HK-2 (cell line): ENCODE results near the gene TOMM40L.
"Not testable (repeated sequence)": the region's sequence is repeated elsewhere in the genome, so short reads cannot be mapped to it uniquely, and the experiment has no call there.

Experiments used
- DNase-seq: peaks from one replicate; pipeline ENCODE4 v3.0.0-alpha.2; 2018; ENCODE audit not compliant: unreplicated experiment

Gene TOMM40L

DNA sequence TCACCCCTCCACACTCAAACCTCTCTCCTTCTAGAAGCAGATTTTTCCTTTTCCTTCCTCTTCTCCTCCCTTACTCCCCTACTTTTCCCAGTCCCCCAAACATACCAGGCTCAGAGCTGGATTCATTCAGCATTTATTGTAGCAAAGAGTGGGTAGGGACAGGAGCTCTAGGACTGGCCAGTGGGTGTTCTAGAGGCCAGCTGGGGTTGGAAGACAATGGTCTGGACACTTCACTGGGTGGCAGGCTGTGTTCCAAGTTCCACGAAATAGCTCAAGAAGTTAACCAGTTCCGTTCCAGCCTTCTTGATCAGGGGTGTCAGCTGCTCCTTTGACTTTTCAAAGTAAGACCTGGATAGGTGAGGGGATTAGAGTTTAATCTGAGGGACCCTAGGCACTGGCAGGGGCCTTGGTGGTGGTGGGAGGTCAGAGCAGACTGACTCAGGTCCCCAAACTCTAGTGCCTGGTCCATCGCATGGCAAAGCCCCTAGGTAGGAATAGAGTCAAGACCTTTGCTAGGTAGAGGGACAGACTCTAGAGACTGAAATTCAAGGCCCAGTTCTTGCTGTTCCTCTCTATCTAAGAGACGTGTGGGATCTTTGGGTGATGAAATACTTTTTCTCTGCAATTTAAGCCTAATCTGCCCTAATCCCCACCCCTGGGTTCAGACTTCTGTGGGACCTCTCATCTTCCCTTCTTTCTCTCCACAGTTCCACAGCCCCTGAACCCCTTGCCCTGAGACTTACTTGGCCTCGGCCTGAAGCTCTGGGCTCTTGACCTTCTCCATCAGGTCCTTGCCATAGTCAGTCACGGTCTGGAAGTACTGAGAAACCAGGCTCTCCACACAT, 3.5 kb upstream of the TOMM40L start:
- DNase-seq: no peak

DNA sequence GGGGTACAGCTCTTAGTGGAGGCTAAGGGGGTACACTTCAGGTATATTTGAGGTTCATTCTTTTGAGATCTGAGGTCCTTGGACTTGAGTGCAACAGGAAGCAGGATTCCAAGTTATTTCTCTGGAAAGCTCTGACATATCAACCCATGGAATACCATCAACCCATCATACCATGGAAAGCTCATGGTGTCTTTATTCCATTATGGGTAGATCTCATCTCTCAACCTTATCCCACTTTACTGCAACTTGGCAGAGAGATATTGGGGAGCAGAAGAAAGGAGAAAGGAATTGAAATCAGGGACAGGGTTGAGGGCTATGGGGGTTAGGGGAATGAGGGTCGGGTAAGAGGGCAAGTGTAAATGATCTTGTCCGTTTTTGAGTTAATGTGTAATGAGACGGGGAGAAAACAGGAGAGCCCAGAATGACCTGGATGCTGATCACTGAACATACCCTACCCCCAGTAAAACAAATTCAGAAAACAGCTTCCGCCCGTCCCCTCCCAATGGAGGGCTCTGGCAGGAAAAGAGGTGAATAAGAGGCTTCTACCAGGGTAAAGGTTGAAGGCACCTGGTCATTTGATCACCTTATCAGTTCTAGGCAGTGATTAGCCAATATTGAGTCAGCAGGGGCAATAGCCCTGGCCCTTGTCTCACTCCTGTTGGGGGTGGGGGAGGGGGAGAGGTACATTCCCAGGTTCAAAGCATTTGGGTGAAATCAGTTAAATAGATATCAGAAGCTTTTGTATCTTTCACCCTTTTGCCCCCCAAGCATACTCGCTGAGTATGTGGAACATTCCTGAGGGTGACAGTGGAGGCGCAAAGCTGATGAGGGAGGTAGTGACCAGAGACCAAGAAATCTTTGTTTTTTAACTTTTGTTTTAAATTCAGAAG, 1.8 kb upstream of the TOMM40L start:
- DNase-seq: no peak

DNA sequence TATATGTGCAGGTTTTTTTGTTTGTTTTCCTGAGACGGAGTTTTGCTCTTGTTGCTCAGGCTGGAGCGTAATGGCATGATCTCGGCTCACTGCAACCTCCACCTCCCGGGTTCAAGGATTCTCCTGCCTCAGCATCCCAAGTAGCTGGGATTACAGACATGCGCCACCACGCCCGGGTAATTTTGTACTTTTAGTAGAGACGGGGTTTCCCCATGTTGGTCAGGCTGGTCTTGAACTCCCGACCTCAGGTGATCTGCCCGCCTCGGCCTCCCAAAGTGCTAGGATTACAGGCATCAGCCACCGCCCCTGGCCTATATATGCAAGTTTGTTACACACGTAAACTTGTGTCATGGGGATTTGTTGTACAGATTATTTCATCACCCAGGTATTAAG, 1.2 kb upstream of the TOMM40L start:
- DNase-seq: not testable (repeated sequence)

DNA sequence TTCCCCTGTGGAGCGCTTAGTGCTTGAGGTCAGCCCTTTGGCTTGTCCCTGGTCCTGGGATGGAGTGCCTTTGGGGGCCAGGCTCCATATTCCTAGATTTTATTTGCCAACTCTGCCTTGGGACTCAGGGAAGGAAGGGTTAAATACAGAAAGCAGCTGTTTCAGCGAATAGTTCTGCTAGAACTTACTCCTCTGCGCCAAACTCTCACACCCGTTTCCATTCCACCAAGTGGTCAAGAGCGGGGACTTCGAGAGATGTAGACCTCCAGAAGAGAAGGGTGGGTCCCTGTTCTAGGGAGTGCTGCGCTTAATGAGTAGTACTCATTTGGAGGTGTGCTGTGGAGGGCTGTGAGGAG, 704 bp upstream of the TOMM40L start:
- DNase-seq: no peak

DNA sequence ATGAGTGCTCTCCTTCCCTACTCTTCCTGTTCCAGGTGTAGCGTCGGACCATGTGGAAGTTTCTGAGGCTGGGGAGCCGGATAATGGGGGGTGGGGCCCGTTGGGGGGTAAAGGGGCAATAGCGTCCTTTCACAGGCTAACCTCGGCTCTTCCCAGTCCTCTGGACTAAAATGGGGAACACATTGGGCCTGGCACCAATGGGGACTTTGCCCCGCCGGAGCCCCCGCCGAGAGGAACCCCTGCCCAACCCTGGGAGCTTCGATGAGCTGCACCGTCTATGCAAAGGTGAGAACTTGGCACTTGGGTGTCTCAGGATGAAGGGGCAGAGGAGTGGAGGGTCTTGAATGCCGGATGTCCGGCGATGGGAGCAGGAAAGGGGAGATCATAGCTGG, 456 bp downstream of the TOMM40L start:
- peak; percentile 18 for DNase-seq

DNA sequence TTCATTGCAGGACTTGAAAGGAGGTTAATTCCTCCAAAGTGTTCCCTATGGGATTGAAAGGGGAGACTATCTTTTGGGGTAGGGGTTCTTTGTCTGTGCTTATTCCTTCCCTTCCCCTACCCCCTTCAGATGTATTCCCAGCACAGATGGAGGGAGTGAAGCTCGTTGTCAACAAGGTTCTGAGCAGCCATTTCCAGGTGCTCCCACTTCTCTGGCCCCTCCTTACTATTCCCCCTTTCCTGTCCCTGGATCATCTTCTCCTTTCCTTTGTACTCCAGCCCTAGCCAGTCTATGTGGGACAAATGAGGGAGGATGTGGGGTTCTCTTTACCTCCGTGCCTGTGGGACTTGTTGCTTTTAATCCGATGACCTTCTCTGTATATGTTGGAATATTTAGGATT, 899 bp downstream of the TOMM40L start:
- DNase-seq: no peak

DNA sequence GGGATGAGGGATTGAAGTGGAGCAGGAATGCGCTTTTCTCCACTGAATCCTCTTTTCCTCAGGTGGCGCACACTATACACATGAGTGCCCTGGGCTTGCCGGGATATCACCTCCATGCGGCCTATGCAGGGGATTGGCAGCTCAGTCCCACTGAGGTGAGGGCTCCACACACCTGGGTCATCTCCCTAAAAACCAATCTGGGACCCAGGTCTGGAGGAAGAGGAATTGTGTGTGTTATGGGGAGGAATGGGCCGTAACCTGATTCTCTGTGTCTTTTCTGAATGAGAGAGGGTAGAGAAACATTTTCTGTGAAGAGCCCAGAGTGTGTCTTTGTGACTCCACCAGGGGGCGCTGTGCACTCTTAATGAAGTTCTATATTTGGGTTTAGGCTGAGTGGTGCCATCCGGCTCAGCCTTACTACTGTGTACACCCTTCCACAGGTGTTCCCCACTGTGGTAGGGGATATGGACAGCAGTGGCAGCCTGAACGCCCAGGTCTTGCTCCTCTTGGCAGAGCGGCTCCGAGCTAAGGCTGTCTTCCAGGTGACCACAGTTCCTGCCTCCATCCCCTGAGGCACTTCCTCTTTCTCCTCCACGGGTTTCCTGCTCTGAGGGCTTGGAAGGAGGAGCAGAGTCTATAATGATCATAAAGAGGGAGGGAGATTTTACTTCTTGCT, 1.5 kb downstream of the TOMM40L start:
- peak; percentile 73 for DNase-seq

DNA sequence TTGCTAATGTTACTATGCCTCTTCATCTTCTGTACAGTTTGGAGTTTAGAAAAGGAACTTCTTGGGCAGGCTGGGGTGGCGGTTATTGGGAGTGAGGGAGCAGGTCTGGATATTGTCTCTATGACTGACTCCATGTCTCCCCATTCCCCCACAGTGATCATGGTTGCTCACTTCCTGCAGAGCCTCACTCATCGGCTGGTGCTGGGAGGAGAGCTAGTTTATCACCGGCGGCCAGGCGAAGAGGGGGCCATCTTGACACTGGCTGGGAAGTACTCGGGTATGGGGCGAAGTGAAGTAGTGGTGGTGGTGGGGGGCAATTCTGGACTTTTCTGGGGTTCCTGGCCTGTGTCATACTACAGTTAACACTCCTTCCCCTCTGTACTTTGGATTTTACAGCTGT, 2.2 kb downstream of the TOMM40L start:
- DNase-seq: no peak

DNA sequence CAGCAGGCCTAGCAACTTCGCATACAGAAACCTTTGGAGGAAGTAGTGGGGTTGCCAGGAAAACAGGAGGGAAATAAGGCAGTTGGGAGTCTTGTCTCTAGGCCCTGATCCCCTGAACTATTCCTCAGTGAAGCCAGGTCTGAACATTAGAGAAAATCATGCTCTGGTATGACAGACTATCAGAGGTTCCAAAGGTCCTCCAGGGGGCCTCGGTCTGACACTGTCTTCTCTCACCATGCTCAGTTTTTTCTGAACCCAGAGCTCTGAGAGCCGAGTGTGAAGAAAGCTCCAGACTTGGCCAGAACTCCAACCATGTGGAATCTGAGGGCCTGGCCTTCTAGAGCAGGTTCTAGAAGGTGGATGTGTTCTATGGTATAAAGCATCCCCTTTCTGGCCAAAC, 4.0 kb downstream of the TOMM40L start:
- DNase-seq: no peak

DNA sequence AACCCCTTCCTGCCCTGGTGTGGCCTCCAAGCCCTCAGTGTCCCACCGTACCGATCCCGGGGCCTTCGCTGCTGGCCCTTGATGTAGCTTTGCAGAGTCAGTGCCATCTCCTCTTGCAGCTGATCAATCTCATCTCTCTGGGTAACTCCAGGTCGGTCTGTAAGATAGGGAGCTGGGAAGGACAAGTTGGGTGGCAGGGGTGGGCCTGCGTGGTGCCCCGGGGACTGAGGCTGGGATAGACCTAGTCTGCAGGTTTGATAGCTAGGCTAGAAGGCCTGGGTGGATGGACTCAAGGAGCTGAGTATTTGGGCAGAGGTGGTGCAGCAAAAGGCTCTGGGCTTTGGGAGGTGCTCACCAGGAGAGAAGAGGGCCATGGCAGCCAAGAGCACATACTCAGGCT, 4.9 kb downstream of the TOMM40L start:
- DNase-seq: no peak

DNA sequence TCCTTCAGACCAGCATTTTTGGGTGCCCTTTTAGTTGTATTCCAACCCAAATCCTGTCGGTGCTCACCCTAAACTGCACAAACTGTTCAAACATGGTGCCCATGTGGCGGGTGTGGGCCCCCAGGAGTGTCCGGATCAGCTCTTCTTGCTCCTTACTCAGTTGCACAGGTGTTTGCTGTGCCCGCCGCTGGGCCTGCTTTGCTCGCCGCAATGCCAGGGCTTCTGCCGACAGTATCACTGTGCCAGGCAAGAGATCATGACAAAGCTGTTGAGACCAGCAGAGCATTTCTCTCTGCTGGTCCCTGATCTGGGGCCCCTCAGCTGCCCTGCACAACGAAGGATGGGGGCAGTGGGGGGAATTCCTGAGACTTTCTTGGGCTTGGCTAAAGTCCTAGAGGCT, 7.2 kb downstream of the TOMM40L start:
- DNase-seq: no peak

DNA sequence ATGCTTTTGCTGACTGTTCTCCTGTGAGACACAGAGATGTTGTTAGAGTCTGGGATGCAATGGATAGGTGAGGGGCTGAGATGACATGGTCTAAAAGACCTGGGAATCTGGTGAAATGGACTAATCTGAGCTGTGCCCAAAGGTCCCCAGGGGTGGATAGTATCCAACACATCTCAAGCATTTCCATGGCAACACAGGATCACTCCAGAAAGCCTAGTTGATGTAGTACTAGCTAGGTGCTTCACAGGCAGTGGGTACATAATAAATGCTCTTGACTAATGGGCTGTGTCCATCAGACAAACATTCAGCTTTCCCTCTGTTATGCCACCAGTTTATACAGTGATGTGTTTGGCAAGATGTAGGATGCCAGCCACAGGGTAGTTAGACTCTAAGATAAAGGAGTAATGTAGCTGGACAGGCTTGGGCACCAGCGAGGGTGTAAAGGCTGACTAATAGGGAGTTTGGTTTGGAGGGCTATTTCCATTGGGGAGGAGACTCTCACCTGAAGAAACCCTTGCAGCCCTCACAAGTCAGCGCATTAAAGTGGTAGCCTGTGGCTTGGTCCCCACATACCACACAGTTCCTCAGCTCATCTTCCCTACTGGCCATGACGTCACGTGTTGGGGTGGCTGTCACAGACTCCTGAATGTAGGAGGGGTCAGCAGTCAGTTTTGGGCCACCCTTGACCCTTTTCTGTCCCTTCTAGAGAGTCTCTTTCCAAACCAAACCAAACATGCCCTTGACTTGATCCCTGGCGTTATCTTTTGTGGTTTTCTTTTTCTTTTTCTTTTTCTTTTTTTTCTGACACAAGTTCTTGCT, 10.3 kb downstream of the TOMM40L start:
- DNase-seq: no peak

DNA sequence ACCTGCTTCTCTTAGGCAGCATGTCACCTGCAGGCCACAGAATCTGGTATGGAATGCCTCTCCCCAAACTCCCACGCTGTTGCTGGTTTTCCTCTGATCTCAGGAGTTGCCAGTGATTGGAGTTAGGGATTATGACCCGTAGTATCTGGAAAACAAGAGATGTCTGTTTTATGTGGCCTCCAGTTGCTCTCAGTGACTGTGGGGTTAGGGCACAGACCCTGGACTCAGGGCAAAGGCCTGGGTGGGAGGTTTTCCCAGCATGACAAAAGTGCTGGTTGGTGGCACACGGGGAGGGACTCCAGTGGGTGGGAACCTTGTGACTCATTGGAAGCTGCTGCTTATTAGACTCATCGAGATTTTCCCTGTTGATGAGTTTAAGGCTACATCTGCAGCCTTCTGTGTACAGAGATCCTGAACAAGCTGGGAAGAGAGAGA, 12.2 kb downstream of the TOMM40L start, which contains the start of gene NR1I3:
Gene NR1I3, minus strand, starts transcription at position 165 of the 435 bp plus-strand sequence. CDS start 1,638 bp downstream, outside the sequence.
- DNase-seq: no peak

DNA sequence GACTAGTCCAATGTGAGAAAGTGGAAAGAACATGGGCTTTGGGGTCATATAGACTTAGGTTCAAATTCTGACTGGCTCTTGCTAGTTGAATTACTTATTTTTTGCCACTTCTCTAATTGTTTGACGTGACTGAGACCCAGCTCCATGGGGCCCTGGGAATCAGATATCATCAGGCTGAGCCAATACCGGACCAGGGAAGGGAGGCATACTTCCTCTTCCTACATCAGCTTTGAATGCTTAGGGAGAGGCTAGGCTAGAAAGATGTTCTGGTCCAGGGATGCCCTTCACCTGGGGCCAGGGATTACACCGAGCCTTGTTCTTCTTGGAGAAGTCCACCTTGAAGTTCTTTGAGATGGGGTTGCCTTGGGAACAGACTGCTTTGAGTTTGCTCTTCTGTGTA, 15.8 kb downstream of the TOMM40L start:
- no peak for DNase-seq

DNA sequence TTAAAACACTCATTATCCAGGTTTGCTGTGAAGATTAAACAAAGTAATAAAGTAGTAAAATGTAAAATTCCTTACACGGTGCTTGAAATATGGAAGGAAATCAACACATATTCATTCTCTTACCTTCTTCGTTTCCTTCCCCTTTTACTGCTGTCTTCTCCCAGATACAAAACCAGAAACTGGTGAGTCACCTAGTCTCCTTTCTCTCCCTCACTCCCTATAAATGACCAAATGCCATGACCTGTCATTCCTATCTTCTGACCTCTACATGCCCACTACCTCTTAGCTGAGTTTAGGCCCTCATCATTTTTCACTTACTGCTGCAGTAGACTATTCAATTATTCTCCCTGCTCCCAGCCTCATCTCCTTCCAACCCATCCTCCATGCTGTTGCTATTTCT, 16.5 kb downstream of the TOMM40L start:
- no peak for DNase-seq

DNA sequence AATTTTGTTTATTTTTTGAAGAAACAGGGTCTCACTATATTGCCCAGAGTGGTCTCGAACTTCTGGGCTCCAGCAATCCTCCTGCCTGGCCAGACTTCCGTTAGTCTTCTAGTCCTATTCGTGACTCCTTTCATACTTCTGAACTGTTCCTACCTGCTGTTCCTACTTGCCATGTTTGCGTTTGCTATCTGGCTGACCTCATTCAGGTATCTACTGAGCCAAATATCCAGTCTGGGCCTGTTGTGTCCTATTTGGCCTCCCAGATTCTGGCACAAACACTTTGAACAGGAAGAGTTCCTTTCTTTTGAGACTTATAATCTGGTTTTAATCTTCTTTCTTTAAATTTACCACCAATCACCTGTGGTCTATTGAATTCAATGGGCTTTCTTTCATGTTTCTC, 19.0 kb downstream of the TOMM40L start:
- no peak for DNase-seq

DNA sequence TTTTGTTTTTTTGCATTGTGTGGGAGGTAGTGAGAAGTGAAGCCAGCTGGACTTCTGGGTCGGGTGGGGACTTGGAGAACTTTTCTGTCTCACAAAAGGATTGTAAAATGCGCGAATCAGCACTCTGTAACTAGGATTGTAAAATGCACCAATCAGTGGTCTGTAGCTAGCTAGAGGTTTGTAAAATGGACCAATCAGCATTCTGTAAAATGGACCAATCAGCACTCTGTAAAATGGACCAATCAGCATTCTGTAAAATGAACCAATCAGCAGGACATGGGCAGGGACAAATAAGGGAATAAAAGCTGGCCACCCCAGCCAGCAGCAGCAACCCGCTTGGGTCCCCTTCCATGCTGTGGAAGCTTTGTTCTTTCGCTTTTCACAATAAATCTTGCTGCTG, 24.2 kb downstream of the TOMM40L start:
- DNase-seq: not testable (repeated sequence)

DNA sequence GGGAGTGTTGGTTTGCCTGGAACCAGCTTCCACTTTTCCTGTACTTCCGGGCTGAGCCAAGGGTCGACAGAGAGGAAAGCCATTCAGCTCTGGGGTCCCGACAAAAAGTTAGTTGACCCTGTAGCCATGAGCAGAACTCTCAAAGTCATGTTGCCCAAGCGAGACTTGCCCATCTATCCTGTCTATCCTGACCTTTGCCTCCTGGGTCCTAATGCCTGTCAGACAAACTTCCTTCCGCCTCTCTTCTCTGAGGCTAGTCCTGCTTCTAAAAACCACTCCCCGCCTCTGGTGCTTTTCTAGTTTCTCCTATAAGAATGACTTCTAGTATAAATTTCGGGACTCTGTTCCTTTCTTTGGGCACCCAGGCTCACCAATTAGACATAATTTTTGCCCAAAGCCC, 25.0 kb downstream of the TOMM40L start:
- no peak for DNase-seq

DNA sequence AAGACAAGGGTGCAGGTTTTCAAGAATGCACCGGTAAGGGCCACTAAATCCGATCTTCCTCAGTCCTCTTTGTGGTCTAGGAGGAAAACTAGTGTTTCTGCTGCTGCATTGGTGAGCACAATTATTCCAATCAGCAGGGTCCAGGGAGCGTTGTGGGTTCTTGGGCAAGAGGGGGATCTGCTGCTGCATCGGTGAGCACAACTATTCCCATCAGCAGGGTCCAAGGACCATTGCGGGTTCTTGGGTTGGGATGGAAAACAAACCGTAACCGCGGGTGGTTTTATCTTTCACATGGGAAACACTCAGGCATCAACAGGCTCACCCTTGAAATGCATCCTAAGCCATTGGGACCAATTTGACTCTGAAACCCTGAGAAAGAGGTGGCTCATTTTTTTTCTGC, 25.7 kb downstream of the TOMM40L start:
- no peak for DNase-seq

DNA sequence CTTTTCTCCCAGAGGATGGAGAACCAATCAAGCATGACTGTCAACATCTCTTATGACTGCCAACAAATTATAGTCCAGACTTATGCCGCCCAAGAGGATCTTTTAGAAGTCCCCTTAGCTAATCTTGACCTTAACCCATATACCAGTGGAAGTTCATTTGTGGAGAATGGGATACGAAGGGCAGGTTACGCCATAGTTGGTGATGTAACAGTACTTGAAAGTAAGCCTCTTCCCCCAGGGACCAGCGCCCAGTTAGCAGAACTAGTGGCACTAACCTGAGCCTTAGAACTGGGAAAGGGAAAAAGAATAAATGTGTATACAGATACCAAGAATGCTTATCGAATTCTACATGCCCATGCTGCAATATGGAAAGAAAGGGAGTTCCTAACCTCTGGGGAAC, 29.4 kb downstream of the TOMM40L start:
- not testable (repeated sequence) for DNase-seq

DNA sequence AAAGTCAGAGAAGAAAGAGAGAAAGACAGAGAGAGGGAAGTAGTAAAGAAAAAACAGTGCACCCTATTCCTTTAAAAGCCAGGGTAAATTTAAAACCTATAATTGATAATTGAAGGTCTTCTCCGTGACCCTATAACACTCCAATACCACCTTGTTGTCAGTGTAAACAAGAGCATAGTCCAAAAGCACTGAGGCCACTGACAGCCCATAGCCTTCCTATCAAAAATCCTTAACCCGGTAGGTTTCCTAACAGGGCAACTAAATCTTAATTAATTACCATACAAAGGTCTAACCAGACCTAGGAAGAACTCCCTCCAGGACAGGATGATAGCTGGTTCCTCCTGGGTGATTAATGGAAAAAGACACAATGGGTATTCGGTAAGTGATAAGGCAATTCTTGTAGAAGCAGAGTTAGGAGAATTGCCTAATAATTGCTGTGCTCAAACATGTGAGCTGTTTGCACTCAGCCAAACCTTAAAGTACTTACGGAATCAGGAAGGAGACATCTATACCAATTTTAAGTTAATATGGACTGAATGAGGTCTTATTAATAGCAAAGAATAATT, 30.2 kb downstream of the TOMM40L start:
- DNase-seq: not testable (repeated sequence)
